ENCODE results near the gene MRPL45. TPM values are rescaled to one million over a fixed set of nuclear protein-coding genes. Genes with fewer than 3 reads are reported as not detected.

Gene MRPL45
- total RNA-seq, 4 donors from 2014 or later, result 27.6 to 35.3 (median 29.2) TPM

- DNase-seq (ENCODE audit: extremely low spot score), result no peak
- H3K36me3 ChIP-seq, result peaks cover 48 to 99% (median 83%) of the 10 kb centered on the region in 4 donors
- H3K27ac ChIP-seq (replicated peaks in 1 of 4), result no peak overlapping the region
- H3K4me3 ChIP-seq, result no peak overlapping the region
- no peak for TF ChIP-seq EP300 (IDR thresholded peaks at IDR 0.05)
- TF ChIP-seq CTCF (IDR thresholded peaks at IDR 0.05), result no peak
- TF ChIP-seq POLR2AphosphoS5 (IDR thresholded peaks at IDR 0.05), result no peak
- no peak for TF ChIP-seq POLR2A (IDR thresholded peaks at IDR 0.05; ENCODE audit: low read depth)
- no peaks in the 10 kb centered on the region for H3K27me3 ChIP-seq
- WGBS, result 95% methylated on average over 8 of the region's 8 CpGs
- intact Hi-C loops (cut with DNase I), result no loop called here
- no peaks in the 10 kb centered on the region for H3K4me1 ChIP-seq
- H3K9me3 ChIP-seq, result no peaks in the 10 kb centered on the region
These were observed 72.3 kb downstream of the MRPL45 start for GRCh38 chr17:38369124-38369886.

Other genes starting within 250 kb of the MRPL45 start
- gene TBC1D3C, start 228.5 kb upstream of the MRPL45 start, total RNA-seq, result not detected
- not detected for gene TBC1D3E, start 169.2 kb upstream of the MRPL45 start, total RNA-seq
- gene TBC1D3, start 104.6 kb upstream of the MRPL45 start, total RNA-seq, result not detected
- under 1 TPM in 2 of 4 donors, not detected in 2; under 0.01 to 0.29 TPM for gene GPR179, start 46.8 kb downstream of the MRPL45 start, total RNA-seq
- 10 to 100 TPM; 11.2 to 18.9 (median 13.5) TPM for gene SOCS7, start 54.7 kb downstream of the MRPL45 start, total RNA-seq
- gene ARHGAP23, start 131.3 kb downstream of the MRPL45 start, total RNA-seq, result 100 to 1,000 TPM in 2 of 4 donors, 10 to 100 TPM in 2; 58.6 to 150 (median 104) TPM